Astrocyte of the cerebellum (primary cell): ENCODE results near the gene PIAS1.

Experiments used
- DNase-seq: peaks from one replicate; pipeline ENCODE4 v3.0.0-alpha.2; 2011; ENCODE audit warnings: low read depth
- H3K4me3 ChIP-seq: 2 replicates; pipeline ENCODE4 v1.5.1; 2011; ENCODE audit warnings: mild to moderate bottlenecking, low read depth, low read length, moderate library complexity
- in situ Hi-C: cut with HindIII; loops from 2 replicates; pipeline ENCODE4 v1.10.0; 2017; ENCODE audit warnings: low sequenced_read_pairs
- TF ChIP-seq, protein P1 (sequence below): IDR thresholded peaks from 2 replicates; pipeline ENCODE4 v1.5.1; 2012; ENCODE audit warnings: low read length, low read depth, moderate library complexity, mild to moderate bottlenecking; ENCODE audit errors: missing control alignments

The PIAS1 gene

GRCh38 chr15:68027388-68027787 lies 26.7 kb upstream of the PIAS1 start:
- no peak for DNase-seq
- TF ChIP-seq, protein P1, sequence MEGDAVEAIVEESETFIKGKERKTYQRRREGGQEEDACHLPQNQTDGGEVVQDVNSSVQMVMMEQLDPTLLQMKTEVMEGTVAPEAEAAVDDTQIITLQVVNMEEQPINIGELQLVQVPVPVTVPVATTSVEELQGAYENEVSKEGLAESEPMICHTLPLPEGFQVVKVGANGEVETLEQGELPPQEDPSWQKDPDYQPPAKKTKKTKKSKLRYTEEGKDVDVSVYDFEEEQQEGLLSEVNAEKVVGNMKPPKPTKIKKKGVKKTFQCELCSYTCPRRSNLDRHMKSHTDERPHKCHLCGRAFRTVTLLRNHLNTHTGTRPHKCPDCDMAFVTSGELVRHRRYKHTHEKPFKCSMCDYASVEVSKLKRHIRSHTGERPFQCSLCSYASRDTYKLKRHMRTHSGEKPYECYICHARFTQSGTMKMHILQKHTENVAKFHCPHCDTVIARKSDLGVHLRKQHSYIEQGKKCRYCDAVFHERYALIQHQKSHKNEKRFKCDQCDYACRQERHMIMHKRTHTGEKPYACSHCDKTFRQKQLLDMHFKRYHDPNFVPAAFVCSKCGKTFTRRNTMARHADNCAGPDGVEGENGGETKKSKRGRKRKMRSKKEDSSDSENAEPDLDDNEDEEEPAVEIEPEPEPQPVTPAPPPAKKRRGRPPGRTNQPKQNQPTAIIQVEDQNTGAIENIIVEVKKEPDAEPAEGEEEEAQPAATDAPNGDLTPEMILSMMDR: no peak
- no peak overlapping the region for H3K4me3 ChIP-seq
- in situ Hi-C loops: no loop called here

DNA sequence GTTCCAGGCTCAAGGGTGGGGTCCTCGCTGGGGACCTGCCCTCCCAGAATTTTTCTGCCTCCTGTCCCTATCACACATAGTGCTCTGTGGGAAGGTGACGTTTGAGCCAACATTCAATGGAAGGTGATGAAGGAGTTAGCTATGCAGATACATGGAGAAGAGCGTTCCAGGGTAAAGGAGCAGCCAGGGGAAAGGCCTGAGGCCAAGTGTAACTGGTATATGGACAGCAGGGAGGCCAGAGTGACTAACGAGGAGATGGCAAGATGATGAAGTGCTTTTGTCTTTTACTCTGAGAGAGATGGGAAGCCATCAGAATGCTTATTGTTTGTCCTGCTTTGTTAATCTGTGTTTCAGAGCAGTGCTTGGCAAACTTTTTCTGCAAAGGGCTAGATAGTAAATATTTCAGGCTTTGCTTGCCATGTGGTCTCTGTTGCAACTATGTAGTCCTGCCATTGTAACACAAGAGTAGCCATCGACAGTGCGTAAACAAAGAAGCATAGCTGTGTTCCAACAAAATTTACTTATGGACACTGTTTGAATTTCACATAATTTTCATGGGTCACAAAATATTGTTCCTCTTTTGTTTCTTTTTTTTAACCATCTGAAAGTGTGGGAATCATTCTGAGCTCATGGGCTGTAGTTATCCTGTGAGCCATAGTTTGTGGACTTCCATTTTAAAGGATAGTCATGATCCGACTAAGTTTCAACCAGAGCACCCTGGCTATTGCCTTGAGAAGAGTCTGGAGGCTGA lies 25.8 kb upstream of the PIAS1 start:
- H3K4me3 ChIP-seq: no peak overlapping the region
- in situ Hi-C loops: no loop called here
- no peak for DNase-seq
- TF ChIP-seq, protein P1: no peak

DNA sequence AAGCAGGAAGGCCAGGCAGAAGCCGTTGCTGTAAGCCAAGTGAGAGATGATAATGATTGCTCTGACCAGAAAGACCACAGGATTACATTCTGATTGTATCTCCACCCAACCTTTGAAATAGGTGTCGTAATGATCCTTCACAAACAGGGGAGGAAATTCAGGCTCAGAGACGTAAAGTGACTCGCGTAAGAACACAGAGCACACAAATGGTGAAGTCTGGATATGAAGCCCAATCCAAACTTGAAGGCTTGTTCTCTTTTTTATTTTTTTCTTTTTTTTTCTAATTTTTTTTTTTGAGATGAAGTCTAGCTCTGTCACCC lies 25.3 kb upstream of the PIAS1 start:
- TF ChIP-seq, protein P1: no peak
- in situ Hi-C loops: no loop called here
- no peak for DNase-seq
- H3K4me3 ChIP-seq: no peak overlapping the region

DNA sequence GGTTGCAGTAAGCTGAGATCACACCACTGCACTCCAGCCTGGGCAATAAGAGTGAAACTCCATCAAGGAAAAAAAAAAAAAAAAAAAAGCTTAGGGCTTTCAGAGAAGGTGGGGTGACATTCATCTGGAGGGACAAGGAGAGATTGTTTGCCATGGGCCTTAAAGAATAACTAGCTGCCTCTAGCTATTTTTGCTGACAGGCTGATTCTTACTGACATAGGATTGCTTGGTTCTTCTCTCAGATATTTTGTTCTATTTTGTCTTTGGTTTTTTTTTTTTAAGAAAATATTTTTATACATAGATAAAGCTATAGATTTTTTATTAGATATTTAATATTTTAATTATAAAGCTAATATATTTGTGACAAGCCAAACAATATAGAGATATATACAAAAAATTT lies 24.2 kb upstream of the PIAS1 start:
- TF ChIP-seq, protein P1: no peak
- in situ Hi-C loops: no loop called here
- DNase-seq: no peak
- no peak overlapping the region for H3K4me3 ChIP-seq

- no peak overlapping the region for H3K4me3 ChIP-seq
- no peak for DNase-seq
- in situ Hi-C loops: no loop called here
- TF ChIP-seq, protein P1: no peak
These were observed 22.7 kb upstream of the PIAS1 start for GRCh38 chr15:68031404-68031803.

GRCh38 chr15:68032672-68033071 lies 21.4 kb upstream of the PIAS1 start:
- no peak overlapping the region for H3K4me3 ChIP-seq
- in situ Hi-C loops: no loop called here
- no peak for DNase-seq
- TF ChIP-seq, protein P1: no peak

DNA sequence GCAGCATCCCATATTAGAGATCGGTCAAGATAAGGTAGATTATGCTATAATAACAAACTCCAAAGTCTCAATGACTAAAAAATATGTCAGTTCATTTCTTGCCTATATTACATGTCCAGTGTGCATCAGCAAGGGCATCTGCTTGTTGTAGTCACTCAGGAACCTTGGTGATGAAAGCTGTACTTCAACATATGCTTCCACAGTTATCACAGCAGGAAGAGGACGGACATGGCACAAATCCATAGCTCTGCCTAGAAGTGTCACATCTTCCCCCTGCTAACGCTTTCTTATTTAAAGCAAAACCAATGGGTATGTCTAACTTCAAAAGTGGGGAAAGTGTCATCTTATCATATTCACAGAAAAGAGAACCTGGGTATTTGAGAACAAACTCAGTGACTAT lies 20.0 kb upstream of the PIAS1 start:
- TF ChIP-seq, protein P1: no peak
- H3K4me3 ChIP-seq: no peak overlapping the region
- in situ Hi-C loops: no loop called here
- no peak for DNase-seq
